ENCODE data around the gene GLIPR1L2.

DNA sequence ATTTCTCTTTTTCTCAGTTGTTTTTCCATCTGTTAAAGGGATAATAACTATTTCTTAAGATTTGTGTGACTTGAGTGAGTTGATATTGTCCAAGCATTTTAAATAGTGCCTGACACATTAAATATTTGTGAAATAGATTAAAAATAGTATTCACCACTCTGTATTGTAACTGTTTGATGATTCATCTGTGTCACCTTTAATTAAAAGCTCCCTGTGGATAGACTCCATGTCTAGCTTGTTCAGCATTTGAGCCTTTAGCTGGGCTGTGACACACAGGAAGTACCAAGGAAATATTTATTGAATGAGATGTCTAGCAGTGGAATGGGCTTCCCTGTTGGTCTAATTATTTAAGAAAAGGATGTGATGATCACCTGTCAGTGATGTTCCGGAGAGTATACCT is 1.8 kb upstream of the GLIPR1L2 start:
- TF ChIP-seq, protein P1, sequence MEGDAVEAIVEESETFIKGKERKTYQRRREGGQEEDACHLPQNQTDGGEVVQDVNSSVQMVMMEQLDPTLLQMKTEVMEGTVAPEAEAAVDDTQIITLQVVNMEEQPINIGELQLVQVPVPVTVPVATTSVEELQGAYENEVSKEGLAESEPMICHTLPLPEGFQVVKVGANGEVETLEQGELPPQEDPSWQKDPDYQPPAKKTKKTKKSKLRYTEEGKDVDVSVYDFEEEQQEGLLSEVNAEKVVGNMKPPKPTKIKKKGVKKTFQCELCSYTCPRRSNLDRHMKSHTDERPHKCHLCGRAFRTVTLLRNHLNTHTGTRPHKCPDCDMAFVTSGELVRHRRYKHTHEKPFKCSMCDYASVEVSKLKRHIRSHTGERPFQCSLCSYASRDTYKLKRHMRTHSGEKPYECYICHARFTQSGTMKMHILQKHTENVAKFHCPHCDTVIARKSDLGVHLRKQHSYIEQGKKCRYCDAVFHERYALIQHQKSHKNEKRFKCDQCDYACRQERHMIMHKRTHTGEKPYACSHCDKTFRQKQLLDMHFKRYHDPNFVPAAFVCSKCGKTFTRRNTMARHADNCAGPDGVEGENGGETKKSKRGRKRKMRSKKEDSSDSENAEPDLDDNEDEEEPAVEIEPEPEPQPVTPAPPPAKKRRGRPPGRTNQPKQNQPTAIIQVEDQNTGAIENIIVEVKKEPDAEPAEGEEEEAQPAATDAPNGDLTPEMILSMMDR (IDR thresholded peaks at IDR 0.05): no peak
- TF ChIP-seq EZH2 (IDR thresholded peaks at IDR 0.05; ENCODE audit: borderline replicate concordance, insufficient read depth, low read depth, low read length, poor library complexity, severe bottlenecking): no peak

All from B cell (primary cell).